Stromal cell of bone marrow (primary cell): Measurements from ENCODE around the gene TCHHL1.
"Not testable (repeated sequence)": the region's sequence is repeated elsewhere in the genome, so short reads cannot be mapped to it uniquely, and the experiment has no call there.

Source experiments
- DNase-seq: peaks from one replicate; pipeline ENCODE4 v3.0.0-alpha.2; 2012; ENCODE audit warnings: low read depth

TCHHL1 gene

DNA sequence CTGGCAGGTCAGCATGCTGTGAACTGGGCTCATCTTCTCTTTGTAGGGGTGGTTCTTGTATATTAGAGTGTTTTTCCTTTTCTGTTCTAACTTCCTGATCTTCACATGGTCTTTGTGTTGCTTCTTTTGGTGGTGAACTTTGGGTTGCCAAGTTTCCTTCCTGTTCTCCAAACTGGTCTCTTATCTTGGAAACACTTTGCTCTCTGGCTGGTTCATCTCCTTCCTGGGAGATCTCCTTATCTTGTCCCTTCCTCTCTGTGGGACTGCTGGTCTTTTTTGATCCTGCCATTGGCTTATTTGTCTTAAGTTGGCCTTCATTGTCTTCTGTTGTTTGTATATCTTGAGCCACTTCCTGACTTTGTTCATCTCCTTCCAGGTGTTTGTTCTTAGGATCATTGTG lies 2.1 kb downstream of the TCHHL1 start:
- no peak for DNase-seq

DNA sequence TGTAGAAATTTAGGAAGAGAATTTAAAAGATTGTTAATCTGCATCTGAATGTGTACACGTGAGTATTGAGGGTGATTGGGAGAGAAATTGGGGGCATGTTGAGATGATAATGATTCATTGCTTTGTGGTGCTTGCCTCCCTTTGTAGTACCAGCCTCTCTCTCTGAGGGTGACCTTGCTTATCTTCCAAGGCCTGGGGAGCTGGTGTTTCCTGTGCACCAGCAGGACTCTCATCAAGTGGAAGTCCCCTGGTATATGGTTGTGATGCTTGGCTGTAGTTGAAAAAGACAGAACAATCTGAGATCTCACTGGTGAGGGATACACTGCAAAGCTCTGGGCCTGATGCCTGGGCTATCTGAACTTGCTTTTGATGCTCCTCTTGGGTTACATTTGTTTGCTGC lies 4.0 kb downstream of the TCHHL1 start:
- DNase-seq = no peak

DNA sequence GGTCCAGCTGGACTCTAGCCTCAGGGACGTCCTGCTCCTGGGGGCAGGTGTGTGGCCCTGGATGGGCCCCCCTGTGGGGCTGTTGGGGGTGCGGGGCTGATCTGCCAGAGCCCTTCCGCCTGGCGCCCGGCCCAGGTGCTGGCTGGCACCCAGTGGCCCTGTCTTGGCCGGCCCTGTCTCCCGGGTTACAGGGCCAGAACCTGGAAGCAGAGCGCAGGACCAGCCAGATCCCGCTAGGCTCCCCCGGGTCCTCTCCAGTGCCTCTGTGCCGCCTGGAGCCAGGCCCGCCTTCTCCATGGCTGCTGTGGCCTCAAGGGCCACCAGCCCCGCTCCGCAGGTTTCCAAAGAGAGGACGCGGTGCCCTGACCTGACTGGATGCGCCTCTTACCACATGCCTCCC lies 7.8 kb downstream of the TCHHL1 start:
- DNase-seq = not testable (repeated sequence)

DNA sequence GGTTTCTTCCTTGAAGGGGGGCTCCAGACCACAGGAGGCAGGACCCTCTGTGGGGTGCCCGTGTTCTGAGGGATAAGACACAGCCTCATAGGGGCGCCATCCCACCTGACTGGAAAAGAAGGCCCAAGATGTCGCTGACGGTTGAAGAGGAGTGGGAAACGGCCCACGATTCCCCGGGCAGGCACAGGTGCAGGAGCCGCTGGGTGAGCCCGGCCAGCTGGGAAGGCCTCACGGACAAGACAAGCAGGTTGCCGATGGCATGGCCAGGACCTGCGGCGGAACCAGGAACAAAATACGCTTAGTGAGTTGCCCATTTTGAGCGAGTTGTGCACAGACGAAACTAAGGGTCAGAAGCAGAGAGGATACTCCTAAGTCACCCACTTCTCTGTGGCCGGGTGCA lies 8.4 kb downstream of the TCHHL1 start:
- DNase-seq = not testable (repeated sequence)

DNA sequence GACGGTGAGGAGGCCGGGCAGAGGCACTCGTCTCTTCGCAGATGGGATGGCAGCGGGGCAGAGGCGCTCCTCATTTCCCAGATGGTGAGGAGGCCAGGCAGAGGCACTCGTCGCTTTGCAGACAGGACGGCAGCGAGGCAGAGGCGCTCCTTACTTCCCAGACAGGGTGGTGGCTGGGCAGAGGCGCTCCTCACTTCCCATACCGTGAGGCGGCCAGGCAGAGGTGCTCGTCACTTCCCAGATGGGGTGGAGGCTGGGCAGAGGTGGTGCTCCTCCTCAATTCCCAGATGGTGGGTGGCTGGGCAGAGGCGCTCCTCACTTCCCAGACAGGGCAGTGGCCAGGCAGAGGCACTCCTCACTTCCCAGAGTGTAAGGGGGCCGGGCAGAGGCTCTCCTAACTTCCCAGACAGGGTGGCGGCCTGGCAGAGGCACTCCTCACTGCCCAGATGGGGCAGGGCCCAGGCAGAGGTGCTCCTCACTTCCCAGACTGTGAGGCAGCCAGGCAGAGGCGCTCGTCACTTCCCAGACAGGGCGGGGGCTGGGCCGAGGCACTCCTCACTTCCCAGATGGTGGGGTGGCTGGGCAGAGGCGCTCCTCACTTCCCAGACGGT lies 9.9 kb downstream of the TCHHL1 start:
- no peak for DNase-seq

DNA sequence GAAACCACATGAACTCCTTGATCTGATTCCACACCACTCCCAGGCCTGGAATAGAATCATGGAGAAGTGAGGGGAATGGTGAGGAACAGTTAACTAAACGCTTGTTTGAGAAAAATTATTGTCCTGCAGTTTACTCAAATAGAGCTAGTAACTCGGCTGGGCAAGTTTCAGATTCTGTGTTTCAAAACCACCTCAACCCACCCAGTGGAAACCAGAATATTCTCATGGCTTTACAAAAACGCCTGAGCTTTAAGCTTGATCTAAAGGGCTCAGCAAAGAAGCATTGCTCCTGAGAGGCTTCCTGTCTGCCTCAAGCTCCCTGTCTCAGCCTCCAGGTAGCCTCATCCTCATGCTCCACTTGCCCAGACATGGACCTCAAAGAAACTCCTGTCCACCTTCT lies 16.6 kb downstream of the TCHHL1 start:
- DNase-seq = no peak

DNA sequence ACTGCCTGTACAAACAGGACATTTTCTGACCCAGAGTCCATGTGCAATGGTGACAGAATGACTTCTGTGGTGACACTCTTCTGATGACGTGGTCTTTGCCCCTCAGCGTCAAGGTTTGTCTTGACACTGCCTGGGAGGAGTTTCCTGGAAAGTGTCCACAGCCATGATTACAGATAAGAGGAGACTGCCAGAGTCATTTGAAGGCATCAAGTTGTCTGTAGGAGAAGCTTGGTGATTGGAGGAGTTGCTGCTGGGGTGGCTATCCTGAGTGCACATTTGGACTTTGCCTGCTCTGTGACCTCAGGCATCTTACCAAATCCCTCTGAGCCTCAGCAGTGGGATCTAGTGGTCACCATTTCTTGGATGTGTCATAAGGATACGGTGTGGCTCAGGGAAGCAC lies 17.7 kb downstream of the TCHHL1 start:
- no peak for DNase-seq

DNA sequence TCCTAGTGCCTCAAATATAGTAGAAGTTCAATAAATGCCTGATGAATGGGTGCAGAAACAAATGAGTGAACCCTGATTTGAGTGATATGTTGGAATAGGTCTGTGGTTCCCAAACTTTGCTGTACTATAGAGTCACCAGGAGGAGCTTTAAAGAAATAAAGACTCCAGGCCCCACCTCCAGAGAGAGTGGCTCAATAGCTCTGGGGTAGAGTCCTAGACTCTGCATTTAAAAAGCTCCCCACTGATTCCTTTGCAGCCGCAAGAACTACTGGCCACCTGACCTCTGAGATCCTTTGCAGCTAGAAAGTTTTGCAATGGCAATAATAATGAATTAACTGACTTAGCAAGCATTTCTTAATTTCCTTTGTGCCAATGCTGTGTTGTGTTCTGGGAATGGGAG lies 20.9 kb downstream of the TCHHL1 start:
- DNase-seq = no peak

DNA sequence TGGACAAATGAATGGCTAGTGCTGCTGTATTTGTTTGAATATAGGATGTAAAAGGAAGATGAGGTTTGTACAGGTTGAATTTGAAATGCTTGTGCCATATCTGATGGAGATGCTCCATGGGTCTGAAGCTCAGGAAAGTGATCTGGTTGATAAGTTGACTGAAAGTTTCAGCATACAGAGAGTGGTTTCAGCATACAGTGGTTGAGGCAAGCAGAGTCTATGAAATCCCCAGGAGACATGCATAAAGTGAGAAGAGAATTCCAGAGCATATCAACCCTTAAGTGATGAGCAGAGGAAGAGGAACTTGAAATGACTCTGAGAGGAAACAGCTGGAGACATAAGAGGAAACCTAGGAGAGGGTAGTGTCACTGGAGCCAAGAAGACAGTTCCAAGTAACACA lies 21.7 kb downstream of the TCHHL1 start:
- no peak for DNase-seq

DNA sequence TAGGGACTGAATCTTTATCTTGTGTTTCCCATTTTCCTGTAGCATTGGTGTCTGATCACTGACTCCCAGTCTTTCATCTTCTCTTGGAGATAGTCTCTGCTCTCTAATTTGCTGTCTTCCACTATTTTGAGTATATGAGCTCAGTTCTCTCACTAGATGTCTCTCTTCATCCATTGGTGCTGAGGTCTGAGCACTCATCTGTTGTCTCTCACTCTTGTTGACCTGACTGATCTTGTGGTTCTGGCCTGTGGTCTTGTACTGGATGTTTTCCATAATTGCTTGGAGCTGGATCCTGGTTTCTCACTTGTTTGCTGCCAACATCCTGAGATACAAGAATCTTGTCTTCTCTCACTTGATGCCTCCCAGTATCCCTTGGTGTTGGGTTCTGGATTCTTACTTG lies 26.9 kb downstream of the TCHHL1 start:
- no peak for DNase-seq

DNA sequence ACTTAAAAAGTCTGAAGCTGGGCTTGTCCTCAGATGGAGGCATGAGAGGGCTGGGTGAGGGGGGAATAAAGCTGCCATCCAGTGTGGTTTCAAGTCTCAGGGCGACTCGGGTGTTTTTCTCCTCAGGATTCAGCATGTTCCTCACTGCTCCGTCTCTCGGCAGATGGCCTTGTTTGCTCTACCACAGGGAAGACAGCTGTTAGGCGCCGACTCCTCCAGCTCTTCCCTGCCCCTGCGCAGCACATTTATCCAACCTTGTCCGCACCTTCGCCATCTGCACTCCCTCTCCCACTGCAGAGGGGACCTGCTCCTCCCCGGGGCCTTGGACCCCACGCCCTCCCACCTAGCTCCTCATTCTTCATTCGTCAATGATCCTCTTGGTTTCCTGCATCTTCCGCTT lies 35.5 kb downstream of the TCHHL1 start:
- DNase-seq = no peak

DNA sequence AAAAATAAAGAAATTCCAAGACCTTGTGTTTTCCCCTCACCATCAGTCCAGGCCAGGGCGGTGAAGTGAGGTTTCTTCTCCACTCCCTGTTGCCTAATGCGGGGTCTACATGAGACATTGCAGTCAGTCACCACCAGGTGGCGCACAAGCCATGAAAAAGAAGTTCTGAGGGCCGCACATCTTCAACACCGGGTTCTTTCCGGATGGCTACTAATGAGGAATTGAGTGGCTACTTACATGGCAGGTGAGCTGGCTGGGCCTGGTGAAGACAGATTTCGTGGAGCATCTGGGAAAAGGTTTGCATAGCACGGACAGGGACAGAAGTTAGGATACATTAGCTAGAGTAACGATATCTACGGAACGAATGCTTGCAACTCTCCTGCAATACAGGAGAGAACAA lies 36.3 kb downstream of the TCHHL1 start:
- DNase-seq = peak; percentile 53

DNA sequence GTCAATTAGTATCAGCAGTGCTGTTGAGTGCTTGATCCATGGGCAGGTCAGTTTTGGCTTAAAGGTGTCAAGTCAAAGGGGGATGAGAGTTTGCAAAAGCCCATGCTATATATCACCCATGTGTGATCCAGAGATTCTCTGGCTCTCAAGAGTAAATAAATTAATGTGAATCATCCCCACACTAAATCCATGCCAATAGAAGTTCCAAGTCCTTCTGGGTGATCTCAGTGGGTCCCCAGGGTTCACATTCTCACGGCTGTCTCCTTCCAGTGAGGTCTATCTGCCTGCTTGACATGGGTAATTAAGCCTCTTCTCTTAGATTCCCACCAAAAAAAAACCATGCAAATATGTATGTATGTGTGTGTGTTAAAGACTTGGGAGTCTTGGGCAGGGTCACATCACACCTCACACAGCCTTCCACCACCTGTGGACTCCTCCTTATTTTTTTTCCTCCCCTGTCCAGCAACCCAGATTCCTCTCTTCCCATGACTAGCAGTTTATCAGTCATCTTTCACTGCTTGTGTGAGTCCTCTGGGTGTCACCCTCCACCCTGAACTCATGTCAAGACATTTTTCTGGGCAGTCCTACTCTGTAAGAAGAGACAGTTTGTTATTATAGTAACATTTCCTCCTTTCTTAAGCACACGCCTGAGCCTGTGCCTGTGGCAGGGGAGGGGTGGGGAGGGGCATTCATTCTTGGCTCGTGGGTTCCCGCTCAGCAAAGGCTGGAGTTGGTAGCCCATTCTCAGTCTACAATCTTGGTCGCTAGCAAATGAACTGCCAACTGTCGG lies 37.8 kb downstream of the TCHHL1 start:
- DNase-seq = peak; percentile 20

DNA sequence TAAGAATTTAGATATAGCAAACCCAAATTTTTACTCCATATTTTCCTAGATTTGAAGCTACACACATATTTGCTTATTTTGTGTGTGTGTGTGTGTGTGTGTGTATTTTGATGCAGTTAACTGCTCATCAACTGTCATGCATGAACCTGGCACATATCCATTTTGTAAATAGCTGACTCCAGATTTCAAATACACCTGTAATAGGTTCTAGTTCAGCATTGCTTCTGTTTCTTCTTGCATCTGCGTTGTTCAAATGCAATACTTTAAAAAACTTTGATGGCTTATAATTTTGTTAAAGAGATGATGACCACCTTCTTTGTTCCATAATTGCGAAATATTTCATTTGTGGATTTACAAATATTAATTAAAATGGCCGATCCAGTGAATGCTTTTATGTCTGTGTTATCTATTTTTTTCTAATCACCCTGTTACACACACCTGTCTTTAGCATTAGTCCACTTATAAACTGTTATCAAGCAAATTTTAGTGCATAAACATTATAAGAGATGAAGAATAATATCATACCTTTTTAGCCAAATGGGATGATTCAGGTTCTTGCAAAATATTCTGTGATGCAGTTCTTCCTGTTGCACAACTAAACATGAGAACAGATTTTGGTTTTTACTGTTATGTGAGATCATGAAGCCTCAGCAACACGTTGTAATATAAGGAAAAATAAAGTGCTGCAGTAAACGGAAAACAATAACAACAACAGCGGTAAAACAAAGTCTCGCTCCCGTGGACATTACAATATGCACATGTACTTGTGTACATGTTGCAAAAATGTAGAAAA lies 39.4 kb downstream of the TCHHL1 start:
- DNase-seq = peak; percentile 78

DNA sequence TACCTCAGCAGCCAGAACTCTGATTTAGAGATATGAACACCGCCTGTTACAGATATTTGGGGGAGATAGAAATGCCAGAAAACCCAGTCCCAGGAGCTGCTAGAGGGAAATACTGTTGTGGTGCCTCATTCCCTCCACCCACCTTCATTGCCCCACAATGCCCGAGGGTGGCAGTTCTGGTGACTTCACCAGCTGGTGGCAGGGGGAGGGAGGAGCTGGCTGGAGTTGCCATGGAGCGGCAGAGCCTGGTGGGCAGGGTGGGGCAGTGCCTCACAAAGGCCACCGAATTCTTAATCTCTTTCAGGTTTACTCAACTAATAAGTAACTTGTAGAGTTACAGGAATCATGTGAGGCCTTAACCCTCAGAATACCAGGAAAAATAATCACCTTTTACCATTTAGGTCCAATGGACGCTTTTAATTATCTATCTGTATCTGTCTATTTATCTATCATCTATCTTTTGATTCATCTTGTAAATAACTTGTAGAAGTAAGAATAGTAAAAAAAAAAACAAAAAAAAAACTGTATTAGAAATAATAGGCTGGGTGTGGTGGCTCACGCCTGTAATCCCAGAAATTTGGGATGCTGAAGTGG lies 40.4 kb downstream of the TCHHL1 start:
- no peak for DNase-seq

DNA sequence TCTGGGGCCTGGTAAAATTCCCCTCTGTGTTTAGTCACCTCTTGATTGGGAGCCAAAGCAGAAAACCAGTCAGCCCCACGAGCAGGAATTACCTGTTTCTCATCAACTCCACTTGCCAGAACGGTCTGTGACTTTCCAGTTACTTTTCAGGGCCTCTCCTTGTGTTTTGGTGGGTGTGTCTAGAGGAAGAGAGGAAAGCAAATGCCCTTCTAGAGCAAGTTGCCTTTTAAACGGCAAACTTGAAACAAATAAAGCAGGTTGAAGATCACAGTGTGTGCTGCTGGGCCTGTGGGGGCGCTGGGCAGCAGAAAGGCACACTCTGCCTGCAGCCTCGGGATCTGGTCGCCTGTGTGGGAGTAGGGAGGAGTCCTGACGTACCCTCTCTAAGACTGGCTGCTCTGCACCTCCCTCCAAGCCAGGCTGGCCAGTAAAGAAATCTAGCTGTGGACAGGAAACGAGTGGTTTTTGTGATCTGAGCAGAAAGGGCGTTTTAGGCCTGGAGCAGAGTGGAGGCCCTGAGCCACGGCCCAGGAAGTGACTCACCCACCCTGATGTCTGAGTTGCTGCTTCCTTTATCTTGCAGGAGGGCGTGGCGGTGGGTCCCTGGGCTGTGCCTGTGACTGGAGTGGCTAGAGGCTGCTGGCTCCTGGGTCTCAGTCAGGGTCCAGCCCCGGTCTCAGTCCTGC lies 41.0 kb downstream of the TCHHL1 start:
- peak; percentile 99 for DNase-seq

DNA sequence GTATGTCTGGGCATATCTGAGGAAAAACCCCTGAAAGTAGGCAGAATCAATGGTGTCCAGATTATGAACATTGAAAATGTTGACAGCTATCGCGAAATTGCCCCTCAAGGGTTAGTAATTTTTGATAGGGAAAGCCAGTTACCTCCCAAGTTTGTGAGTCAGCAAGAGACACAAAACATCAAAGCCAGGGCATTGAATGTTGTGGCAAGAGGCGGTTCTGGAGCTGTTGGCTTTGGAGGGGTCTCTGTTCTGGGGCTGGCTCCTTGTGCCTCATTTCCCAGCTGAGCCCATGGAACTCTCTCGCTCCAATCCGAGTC lies 41.5 kb downstream of the TCHHL1 start:
- no peak for DNase-seq

DNA sequence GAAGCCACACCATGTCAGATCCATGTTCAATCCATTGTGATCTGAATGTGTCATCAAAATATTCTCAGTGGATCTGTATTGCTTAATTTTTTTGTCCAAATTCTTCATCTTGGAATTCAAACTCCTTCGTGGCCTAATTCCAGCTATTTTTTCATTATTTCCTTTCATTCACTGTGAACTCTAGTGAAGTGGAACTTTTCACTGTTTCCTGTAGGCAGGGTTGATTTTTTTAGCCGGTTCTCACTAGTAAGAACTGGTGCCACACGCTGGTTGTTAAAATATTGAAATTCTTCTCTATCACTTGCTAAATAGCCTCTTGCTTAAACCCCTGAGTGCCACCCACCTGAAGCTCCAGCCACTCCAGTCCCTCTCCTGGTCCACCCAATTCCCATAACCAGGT lies 44.5 kb downstream of the TCHHL1 start:
- DNase-seq = peak; percentile 28

DNA sequence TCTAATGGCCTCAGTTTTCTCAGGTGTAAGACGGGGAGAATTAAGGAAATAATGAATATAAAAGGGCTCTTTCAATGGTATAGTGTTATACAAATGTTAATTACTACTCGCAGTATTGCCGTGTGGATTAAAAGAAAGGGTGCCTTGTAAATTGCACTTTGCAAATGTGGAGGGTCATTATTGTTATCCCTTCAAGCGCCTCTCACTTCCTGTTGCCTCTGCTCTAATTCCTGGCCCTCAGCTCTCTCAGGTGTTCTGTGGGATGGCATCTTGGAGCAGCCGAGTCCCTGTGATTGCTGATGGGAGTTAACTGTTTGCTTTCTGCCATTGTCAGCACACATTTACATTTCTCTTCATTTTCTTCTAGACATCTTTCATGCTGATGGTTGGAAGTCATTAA lies 45.0 kb downstream of the TCHHL1 start:
- DNase-seq = no peak

DNA sequence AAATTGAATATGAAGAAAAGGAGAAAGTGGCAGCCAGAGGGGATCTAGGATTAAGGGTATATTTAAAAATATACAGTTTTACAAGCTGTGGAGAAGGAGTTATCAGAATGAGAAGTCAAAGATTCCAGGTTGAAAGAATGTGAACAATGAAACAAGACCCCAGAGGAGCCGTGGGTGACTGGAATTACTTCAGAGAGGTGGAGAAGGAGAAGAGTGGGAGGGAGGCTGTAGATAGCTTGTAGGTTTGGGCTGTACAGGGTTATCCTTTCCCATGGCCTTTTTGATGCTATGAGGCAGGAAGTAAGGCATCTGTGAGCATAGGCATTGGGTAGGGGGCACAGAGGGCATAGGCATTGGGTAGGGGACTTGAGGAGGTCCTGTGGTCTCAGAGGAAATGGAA lies 46.8 kb downstream of the TCHHL1 start:
- DNase-seq = no peak

DNA sequence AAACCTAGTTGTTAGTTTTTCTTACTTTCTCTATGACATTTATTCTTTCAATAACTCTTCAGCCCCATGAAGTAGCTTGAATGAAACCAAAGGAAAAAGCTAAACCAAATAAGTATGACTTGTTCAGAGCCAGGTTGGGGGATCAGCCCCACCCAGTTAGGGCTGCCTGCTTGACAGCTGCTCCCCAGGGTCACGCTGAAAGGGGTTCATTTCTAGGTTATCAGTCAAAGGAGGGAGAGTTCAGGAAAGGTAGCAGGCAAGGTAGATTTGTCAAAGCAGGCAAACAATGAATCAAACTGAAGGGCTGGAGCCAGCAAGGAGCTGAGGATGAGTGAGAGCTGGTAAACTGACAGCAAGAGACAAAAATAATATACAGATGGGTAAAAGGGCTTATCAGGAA lies 49.0 kb downstream of the TCHHL1 start:
- no peak for DNase-seq

DNA sequence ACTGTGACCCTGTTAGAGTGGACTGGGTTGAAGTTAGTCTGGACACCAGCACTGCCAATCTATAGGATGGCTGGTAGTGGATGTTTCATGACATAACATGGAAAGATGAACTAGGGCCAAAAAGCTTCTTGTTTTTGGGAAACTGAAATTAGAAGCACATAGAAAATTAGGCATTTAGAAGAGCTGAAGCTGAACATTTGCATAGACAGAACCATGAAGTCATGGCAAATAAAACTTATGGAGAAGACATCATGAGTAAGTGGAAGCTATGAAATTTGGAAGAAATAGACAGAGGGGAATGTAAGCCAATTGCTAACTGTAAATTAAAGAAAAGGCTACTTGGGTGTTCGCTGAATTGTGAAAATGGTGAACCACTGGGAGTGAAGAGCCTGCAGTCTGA lies 49.4 kb downstream of the TCHHL1 start:
- DNase-seq = no peak
